Neural progenitor cell (in vitro differentiated cells): ENCODE results near the gene ABCC6.

Experiments
- CTCF ChIP-seq: fragments of 200-600 bp; sonication (generic); IDR thresholded peaks from 2 replicates; pipeline ENCODE4 v1.5.1; 2017; ENCODE audit warnings: antibody characterized with exemption, mild to moderate bottlenecking
- EZH2 ChIP-seq: fragments of 200-600 bp; sonication (generic); IDR thresholded peaks from 2 replicates; pipeline ENCODE4 v1.6.1; 2017; ENCODE audit warnings: antibody characterized with exemption, mild to moderate bottlenecking, moderate library complexity

GRCh38 chr16:16148755-16149154, 74.5 kb downstream of the ABCC6 start:
- no peak for TF ChIP-seq CTCF
- no peak for TF ChIP-seq EZH2
